Posterior cingulate gyrus (tissue), 11 donors: ENCODE data around the gene THUMPD3.
A peak's percentile ranks its signal among the peaks of the same experiment; 100 is the strongest.

Source experiments
- DNase-seq, 10 donors: peaks; one replicate each; pipeline versions ENCODE4 v3.0.0 to v3.0.0-alpha.2; 2020 to 2021; ENCODE audit warnings: mixed read lengths in 3 of 10
- intact Hi-C: fragments of 100-400 bp; cut with DNase I; formaldehyde crosslinking; loops from one replicate; pipeline ENCODE4 v1.15.1; 2023

THUMPD3 gene

DNA sequence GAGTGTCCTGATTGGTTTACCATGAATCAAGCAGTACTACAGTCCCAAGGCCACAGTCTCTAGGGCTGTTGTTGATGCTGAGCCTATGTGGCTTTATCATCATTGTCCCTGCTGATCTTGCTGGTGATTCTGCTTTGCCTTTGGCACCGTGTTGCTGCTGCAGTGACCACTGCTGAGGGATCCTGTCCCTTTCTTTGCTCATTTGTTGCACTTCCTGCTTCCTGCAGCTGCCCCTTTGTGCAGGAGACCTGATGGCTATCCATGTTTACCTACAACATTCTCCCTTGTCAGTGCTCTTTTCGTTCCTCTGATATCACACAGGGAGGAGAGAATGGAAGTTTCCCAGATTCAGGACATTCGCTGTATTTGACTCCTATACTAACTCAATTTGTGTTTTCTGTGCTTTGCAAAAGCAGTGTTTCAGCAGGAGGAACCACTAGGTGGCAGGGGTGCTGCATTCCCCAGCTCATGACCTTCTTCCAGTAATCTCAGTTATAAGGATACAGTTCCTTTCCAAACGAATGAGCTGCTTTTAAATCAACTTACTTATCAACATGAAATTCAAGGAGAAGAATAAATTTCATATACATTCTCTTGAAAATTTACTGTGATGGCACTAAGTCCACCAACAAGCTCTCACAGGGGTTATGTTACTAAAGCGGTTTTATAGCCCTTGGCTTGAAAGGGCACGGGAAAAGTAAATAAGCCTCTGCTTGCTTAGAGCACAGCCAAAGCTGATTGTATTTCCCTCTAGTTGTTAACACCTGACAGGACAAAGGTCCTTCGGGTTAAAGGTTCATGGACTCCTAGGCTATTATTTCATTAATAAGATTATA is 9.7 kb upstream of the THUMPD3 start:
- intact Hi-C loops: loop anchor here (5.0 kb wide), 1 partner anchor 69 kb away; no protein-coding TSS in a partner anchor
- peak; percentile 57 to 96 (median 77) for DNase-seq

DNA sequence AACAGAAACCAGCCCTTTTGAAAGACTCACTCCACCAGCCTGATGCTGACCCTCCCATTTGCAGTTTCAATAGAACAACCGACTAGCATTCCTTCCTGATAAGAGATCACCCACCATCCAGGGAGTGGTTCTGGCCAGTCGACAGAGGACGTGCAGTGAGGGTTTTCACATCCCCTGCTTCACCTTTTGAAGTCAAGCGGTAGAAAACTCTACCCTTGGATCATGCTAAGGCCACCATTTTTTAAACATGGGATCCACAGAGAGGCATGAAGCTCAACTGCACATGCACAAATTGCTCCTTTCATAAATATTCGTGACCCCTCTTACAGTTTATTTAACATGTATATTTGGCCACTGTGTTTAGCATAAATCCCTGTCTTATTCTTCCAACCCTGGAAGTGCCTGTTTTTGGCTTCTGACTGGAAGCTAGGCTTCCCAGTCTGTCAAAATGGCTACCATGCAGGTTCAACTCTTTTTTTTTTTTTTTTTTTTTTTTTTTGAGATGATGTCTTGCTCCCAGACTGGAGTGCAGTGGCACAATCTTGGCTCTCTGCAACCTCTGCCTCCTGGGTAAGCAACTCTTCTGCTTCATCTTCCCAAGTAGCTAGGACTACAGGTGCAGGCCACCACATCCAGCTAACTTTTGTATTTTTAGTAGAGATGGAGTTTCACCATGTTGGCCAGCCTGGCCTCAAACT is 1.0 kb upstream of the THUMPD3 start:
- intact Hi-C loops: loop anchor here (2.0 to 5.0 kb wide), 2 partner anchors 35 to 61 kb away; partner anchors contain the start of gene SETD5
- DNase-seq: no peak

DNA sequence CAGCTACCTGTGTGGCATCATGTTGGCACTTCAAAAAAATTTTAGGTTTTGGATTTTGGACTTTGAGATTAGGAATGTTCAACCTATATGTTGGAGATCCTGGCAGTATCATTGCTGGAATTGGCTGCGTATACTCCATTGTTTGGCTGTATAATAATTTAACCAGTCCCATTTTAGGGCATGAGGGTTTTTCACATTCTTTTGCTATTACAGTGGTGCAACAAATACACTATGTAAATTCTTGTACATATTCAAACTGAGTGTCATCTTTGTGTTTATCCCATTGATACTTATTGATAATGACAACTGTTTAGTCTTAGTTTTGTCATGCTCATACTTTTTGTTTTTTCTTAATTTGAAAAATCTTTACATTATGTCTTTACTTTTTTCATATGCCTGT is 6.7 kb downstream of the THUMPD3 start:
- no peak for DNase-seq
- intact Hi-C loops: no loop called here

DNA sequence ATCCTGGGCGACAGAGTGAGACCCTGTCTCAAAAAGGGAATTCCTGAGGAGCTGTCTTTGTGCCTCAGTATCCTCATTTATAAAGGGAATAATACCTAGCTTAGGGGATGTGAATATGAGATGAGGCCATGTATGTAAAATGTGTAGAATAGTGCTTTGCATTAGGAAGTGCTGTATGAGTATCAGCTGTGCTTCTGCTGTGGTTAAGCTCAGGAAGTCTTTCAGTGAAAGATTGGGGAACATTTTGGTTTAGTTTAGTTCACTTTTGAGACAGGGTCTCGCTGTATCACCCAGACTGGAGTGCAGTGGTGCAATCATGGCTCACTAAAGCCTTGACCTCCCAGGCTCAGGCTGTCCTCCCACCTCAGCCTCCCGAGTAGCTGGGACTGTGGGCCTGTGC is 10.6 kb downstream of the THUMPD3 start:
- intact Hi-C loops: no loop called here
- no peak for DNase-seq

DNA sequence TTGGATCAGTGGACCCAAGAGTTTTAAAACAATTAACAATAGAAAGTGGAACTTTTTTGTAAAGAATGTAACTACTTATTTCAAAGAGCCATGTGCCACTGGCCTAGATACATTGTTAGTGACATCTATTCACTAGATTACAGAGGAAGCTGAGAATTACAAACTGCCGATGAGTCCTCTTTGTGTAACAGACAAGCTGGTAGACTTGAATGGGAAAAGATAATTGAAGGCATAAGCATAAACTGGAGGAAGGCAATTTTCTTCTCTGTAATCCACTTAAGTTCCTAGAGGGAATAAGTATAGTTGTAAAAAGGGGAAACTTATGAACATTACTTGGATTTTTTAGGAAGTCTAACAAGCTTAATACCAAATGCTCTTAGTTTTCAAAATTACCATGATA is 15.1 kb downstream of the THUMPD3 start:
- intact Hi-C loops: no loop called here
- DNase-seq: no peak

DNA sequence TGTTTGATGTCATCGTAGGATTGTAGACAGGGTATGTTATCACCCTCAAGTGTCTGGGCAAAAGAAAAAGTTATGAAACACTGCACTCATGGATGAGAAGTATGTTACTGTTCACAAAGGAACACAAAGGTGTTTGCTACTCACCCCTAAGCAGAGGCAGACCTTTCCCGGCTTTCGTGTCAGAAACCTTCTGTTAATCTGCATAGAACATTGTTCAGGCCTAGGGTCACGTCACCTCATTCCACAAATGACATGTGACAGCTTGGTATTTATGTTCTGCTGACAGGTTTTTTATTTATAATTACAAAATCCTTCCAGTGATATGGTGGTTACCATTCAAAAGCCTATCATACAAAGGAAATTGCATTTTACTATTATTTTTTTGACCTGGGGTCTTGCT is 16.5 kb downstream of the THUMPD3 start:
- intact Hi-C loops: no loop called here
- DNase-seq: no peak

DNA sequence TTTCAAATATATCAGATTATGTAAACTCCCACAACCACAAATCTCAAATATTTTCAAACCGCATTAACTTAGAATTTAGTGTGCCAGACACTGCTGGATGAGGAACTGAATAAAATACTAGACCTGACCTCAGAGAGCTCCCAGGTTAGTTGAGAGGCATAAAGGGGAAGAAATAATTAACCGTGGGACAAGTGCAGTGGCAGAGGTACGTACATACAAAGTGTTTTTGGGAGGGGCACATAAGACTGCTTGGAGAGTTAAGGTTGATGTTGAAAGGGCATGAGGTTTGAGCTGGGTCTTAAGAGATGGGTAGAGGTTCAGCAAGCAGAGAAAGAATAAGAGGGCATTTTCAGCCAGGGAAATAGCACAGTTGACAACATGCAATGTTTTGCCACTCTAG is 17.2 kb downstream of the THUMPD3 start:
- intact Hi-C loops: no loop called here
- DNase-seq: no peak

DNA sequence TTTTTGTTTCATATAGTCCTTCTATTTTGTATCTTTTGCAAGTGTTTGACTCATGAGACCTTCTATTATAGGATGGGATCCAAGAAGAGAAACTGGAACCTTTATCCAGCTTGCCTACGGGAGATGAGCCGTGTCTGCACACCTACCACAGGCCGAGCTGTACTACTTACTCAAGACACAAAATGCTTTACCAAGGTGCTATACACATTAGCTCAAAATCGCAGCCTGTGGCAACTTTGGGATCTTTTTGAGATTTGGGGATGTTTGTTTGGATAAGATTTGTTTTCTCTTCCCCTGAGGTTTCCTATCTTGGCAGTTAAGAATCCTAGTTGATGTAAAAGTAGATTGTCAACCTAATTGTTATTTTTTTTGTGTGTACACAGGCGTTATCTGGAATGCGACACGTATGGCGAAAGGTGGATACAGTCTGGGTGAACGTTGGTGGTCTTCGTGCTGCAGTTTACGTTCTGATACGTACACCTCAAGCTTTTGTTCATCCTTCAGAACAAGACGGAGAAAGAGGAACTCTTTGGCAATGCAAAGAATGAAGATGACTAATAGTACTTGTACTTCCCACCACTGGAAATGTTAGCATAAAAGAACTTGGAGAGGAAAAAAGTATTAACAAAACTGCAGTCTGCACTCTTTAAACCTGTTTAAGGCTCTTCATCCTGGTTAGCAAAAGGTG is 21.4 kb downstream of the THUMPD3 start:
- no peak for DNase-seq
- intact Hi-C loops: no loop called here

DNA sequence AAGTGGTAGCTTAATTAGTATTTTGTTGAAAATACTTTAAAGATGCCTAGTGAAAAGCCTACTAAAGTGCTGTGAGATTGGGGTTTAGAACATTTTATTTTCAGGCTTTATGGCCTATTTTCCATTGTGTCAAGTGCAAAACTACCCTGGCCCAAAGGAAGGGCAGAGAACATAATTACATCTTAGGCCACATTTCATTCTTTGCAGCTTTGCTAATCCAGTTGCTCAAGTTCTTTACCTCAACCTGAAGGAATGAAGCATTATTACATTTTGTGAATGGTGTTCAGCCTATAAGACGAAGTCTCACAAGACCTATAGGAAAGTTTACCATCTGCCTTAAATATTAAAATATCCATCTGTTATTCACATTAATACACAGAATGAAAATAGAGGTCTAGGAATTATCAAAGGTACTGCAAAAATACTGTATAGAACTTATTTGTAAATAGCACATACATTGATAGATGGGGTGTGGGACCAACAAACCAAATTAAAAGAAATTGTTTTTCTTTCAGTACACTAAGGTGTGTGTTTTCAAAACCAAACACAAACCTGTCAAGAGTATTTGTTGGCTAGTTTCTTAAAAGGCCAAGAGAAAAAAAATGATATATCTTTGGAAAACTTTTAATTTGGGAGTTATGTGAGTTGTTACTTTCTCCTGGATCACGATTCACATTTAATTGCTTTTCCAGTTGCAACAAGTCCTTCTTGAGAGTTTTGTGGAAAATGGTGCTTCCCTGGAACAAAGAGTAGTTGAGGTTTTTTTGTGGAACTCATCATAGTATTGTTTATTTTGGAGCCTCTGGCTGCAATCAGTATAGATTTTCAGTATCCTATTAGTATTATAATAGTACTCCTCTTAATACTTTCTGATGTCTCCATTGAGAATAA is 22.6 kb downstream of the THUMPD3 start:
- intact Hi-C loops: no loop called here
- no peak for DNase-seq

DNA sequence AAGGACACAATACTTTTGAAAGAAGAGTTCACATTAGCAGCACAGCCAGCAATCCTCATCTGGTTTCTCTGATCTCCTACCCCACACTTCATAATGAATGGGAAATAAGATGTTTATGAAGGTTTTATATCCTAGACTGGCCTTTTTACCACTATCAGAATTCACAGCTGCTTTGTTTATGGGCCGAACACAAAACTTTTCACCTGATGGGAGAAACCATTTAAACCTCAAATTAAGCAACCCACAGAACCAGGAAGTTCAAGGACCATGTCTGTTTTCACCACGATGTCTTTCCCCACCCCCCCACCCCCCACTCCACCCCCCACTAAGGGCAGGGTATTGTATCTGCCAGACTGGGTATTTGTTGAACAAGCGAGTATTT is 23.2 kb downstream of the THUMPD3 start:
- no peak for DNase-seq
- intact Hi-C loops: no loop called here

DNA sequence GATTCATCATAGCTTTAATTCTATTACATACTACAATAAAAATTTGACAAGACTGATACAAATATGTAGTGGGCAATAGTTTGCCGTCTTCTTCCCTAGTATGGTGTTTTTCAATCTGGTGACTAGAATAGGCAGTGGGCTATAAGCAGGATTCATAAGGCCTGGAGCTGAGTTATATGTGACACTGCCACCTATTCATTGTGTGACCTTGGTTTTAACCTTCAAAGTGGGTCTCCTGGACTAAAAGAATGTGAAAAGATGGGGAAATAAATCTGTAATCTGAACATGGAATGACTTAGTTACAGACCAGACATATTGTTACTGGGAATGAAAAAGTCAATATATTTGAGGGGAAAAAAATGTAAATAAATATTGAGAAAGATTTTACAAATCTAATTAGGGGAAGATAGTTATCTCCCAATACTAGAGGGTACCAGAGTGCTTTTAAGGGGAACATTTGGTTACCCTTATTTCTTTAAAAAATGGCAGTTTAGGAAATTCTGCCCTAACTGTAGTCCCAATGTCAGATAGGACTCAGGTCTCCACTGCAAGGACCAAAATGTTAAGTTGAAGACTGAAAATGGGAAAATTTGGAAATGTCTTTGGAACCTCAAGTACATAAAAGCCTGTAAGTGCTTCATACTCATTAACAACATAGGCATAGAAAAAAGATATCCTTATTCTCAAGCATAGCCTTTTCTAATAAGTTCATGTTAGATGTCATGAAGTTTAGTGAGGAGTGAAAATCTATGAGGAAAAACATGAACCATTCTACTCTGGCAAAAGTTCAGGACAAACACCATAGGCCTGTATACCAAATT is 23.9 kb downstream of the THUMPD3 start:
- intact Hi-C loops: no loop called here
- no peak for DNase-seq

DNA sequence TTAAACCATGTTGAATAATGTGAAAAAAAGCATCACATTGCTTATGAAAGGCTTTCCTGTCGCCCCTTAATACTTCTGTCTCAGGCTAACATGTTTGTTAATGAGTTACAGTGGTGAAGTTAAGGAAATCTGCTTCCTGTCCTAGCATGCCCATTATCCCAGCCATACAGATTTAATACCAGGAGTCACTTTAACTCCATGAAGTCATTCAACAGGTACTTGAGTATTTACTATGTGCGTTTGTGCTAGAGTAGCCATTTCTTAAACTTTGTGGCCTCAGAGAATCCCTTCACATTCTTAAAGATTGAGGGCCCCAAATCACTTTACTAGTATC is 24.4 kb downstream of the THUMPD3 start:
- no peak for DNase-seq
- intact Hi-C loops: no loop called here

DNA sequence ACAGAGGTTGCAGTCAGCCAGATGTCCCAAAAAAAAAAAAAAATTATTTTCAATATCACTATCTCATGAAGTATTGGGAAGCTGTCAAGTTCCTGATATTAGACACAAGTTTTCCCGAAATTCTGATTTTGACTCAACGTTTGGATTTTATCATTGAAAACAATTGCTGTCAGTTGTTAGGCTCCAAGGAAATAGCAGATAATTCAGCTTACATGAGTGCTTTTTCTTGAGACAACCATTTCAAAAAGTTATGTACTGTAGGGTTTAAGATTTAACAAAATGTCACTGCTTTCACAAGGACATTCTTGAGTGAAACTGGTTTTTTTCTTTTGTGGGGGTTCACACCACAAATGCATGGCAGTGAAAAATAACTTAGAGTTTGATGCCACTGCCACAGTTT is 25.3 kb downstream of the THUMPD3 start:
- no peak for DNase-seq
- intact Hi-C loops: no loop called here

DNA sequence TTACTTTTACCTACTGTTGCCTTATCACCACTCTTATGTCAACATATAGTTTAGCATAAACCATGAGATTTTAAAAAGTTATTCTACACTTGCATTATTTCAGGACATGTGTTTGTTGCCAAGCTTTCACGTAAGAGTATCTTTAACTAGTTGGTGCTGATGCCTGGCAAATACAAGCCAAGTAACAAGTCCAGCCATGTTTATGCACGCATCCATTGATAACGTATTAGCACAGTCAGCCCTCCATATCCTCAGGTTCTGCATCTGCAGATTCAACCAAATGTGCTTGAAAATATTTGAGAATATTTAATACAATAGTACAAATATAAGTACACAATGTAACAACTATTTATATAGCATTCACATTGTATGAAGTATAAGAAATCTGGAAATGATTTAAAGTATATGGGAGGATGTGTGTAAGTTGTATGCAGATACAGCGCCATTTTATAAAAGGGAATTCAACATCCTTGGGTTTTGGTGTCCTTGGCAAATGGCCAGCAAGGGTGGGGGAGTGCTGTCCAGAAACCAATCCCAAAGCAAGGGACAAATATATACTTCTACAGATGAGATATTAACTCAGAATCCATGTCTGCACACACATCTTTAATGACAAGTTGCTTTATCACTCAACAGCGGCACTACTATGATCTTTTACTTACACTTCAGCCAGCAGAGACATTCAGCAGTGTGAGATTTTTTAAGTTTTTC is 25.9 kb downstream of the THUMPD3 start:
- DNase-seq: no peak
- intact Hi-C loops: no loop called here

DNA sequence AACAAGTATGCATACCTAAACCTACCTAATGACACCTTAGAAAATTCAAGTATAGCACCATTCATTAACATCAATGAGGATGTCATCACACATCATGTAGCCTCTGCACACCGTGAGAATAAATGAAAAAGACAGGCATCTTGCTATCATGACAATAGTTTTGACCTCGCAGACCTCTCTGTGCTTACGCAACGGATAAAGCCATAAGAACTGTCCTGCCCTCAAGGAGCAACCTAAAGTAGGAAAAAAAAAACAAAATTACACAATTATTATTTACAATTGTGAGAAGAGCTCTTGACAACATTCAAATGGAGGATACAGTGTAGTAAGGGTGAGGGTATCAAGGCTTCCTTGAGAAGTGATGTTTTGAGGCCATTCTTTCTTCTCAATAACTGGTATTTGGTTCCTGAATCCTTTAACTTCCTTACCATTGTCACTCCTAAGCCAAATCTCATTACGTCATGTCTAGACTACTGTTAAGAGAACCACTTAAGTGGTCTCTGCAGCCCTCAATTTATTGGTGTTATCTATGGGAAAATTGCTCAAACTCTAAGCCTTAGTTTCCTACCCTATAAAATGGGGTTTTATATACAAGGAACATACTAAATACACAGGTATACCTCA is 27.5 kb downstream of the THUMPD3 start:
- no peak for DNase-seq
- intact Hi-C loops: no loop called here

DNA sequence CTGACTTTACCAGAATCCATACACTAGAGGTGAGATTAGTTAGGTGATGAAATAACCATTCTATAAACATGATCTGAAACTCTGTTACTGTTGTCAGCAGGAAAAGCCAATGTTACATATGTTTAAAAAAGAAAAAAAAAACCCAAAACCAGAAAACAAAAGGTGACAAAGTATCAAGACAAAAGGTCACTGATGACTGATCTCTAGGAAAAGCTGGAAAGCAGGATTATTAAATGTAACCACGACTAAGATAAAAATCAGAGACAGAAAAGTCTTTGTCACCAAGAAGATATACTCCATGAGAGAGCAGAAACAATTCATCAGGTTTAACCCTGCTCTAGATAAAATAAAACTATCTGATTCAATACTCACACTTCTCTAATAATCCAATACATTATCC is 29.2 kb downstream of the THUMPD3 start:
- no peak for DNase-seq
- intact Hi-C loops: no loop called here

DNA sequence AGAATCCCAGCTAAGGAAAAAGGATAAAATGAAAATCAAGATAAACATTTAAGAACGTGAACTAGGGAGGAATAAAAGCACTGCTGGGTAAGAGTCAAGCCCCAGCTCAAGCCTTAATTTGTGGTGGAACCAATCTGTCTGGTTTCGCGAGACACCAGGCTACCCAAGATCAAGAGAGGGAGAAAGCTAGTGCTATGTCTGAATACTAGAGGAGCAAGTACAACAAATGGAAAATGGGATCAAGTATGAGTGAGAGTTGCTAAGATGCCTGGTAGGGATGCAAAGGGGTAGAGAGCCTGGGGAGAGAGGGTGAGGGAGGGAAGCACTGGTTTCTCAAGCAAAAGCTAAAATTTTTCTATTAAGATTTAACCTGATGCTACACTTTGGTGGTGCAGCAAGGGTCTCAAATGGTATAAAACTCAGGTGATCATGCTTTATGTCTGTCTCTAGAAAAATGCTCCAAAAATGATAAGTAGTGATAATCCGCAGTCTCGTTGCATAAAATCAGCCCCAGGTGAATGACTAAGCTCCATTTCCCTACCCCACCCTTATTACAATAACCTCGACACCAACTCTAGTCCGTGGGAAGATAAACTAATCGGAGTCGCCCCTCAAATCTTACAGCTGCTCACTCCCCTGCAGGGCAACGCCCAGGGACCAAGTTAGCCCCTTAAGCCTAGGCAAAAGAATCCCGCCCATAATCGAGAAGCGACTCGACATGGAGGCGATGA is 32.9 kb downstream of the THUMPD3 start:
- intact Hi-C loops: loop anchor here (5.0 kb wide), 1 partner anchor 33 kb away; the partner anchor contains the start of gene THUMPD3

DNA sequence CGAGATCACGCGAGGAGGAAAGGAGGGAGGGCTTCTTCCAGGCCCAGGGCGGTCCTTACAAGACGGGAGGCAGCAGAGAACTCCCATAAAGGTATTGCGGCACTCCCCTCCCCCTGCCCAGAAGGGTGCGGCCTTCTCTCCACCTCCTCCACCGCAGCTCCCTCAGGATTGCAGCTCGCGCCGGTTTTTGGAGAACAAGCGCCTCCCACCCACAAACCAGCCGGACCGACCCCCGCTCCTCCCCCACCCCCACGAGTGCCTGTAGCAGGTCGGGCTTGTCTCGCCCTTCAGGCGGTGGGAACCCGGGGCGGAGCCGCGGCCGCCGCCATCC is 33.4 kb downstream of the THUMPD3 start:
- peak in 2 of 10 donors; percentile 69 to 86 for DNase-seq
- intact Hi-C loops: loop anchor here (5.0 kb wide), 1 partner anchor 34 kb away; the partner anchor contains the start of gene THUMPD3

More for the DNA sequence above, 32.9 kb downstream of the THUMPD3 start:
- no peak for DNase-seq
